ENCODE data around the gene CDC34.

- no peak for TF ChIP-seq CTCF (IDR thresholded peaks at IDR 0.05)
- TF ChIP-seq EP300 (IDR thresholded peaks at IDR 0.05), result no peak
- TF ChIP-seq POLR2AphosphoS5 (IDR thresholded peaks at IDR 0.05), result no peak
- no peak for TF ChIP-seq POLR2A (IDR thresholded peaks at IDR 0.05)
Observed at GRCh38 chr19:496986-497385, 34.6 kb upstream of the CDC34 start.
